Activated CD4-positive, alpha-beta T cell treated with anti-CD3 and anti-CD28 coated beads, Interleukin-2, amount 10 ng/mL, durations not matched to agents 24 days and 14 days (primary cell): ENCODE results near the gene SNAI3. TPM values are rescaled to one million over a fixed set of nuclear protein-coding genes. Genes with fewer than 3 reads are reported as not detected.

ENCODE experiments used
- DNase-seq: peaks from one replicate; pipeline ENCODE4 v3.0.0; 2022
- H3K27ac Mint-ChIP-seq: one replicate; pipeline ENCODE4 v1.8.0; 2022; ENCODE audit warnings: mild to moderate bottlenecking, mixed read lengths
- H3K27me3 Mint-ChIP-seq: one replicate; pipeline ENCODE4 v1.8.0; 2022; ENCODE audit warnings: mixed read lengths
- H3K36me3 Mint-ChIP-seq: one replicate; pipeline ENCODE4 v1.8.0; 2022; ENCODE audit warnings: low read depth, mild to moderate bottlenecking, mixed read lengths
- H3K4me1 Mint-ChIP-seq: one replicate; pipeline ENCODE4 v1.8.0; 2021; ENCODE audit warnings: mixed read lengths
- H3K4me3 Mint-ChIP-seq: one replicate; pipeline ENCODE4 v1.8.0; 2022; ENCODE audit warnings: mild to moderate bottlenecking, moderate library complexity, mixed read lengths
- H3K9me3 Mint-ChIP-seq: one replicate; pipeline ENCODE4 v1.8.0; 2021; ENCODE audit warnings: mixed read lengths
- intact Hi-C: fragments of 100-400 bp; cut with micrococcal nuclease; formaldehyde crosslinking; loops from one replicate; pipeline ENCODE4 v1.15.1; 2023
- total RNA-seq: library from RNA; stranded (reverse); gene quantifications from 2 replicates; pipeline ENCODE4 v1.2.3, GENCODE V29; 2022

The SNAI3 gene
- total RNA-seq, 1 donor from 2014 or later: 3.3 TPM

DNA sequence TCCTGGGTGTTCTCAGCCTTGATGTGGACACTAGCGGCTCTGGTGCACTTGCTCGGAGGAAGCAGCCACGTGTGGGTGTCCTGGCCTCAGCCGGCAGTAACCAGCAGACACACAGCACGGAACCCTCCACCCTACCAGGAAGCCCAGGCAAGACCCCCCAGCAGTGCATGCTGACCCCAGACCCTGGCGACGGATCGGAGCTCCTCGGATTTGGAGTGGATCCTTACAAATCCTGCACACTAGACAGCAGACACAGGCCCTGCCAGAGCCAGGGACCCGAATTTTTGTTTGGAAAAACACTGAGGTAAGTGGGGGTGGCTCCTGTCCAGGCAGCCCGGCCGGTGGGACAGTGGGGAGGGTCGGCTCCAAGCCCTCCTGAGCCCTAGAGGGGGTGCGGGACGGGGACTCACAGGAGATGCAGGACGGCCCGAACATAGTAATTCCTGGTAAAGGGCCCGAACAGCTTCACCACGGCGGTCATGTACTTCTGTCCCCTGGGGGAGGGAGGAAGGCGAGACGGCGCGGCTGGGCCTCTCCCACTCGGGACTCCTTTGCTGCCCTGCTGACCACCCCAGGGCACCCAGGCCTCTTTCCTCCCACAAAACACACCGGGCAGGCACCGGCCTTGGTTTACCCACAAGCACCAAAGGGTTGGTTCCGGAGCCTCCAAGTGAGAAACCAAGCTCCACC lies 39.8 kb downstream of the SNAI3 start:
- intact Hi-C loops: no loop called here
- Mint-ChIP-seq H3K4me3 (no peak overlapping the region), H3K27me3 (no peaks in the 10 kb centered on the region), H3K9me3 (no peaks in the 10 kb centered on the region), H3K27ac (no peak overlapping the region), H3K36me3 (peaks cover 32% of the 10 kb centered on the region), H3K4me1 (peaks cover 13% of the 10 kb centered on the region)
- no peak for DNase-seq

DNA sequence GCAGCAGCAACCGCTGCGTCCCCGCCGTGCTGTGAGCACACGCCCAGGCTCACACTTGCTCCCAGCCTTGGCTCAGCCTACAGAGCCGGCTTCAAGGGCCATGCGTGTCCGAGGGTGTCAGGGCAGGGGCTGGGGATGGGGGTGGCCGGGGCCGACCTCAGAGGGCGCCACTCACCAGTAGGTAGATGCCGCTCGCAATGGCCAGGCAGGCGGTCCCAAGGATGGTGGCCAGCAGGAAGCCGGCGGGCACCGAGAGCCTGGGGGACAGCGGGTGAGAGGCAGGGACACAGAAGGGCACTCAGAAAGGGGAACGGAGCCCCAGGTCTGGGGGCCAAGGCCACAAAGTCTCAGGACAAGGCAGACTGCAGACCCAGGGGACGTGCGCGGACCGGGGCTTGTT lies 40.4 kb downstream of the SNAI3 start:
- Mint-ChIP-seq H3K27ac (no peak overlapping the region), H3K4me3 (no peak overlapping the region), H3K27me3 (peaks cover 1% of the 10 kb centered on the region), H3K9me3 (no peaks in the 10 kb centered on the region), H3K36me3 (peaks cover 30% of the 10 kb centered on the region), H3K4me1 (peaks cover 8% of the 10 kb centered on the region)
- intact Hi-C loops: no loop called here
- DNase-seq: no peak

DNA sequence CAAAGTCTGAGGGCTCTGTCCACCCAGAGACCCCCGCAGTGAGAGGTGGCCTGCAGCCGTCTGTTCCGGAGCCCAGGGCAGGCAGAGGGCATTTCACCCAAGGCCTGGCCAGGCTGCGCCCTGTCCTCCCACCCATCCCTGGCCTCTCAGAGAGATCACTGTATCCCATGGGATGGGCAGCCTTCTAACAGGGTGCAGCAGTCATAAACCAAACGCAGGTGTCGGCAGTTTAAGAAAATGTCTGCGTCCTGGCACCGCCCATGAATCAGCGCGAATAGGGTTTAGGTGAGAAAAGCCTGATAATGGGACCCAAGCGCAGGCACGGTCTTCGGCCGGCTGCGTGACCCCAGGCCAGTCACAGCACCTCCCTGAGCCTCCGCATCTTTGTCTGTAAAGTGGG lies 40.9 kb downstream of the SNAI3 start:
- intact Hi-C loops: no loop called here
- peaks cover 8% of the 10 kb centered on the region for H3K4me1 Mint-ChIP-seq

DNA sequence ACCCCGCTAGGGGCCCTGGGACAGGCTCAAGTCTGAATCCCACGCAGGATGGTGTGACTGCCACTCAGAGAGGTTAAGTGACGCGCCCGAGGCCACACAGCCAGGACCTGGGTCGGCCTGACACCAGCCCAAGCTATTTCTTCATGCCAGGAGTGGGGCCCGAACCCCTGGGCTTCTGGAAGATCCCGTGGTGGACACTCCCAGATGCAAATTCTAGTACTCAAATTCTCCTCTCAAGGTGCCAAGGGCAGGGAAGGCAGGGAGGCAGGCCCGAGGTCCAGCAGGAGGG lies 42.7 kb downstream of the SNAI3 start:
- Mint-ChIP-seq H3K36me3 (peaks cover 23% of the 10 kb centered on the region), H3K4me1 (peaks cover 6% of the 10 kb centered on the region), H3K4me3 (no peak overlapping the region), H3K27ac (no peak overlapping the region), H3K9me3 (no peaks in the 10 kb centered on the region), H3K27me3 (peaks cover 11% of the 10 kb centered on the region)
- intact Hi-C loops: no loop called here
- no peak for DNase-seq

More for the DNA sequence above, 40.9 kb downstream of the SNAI3 start:
- DNase-seq: no peak
- H3K4me3 Mint-ChIP-seq: no peak overlapping the region
- no peak overlapping the region for H3K27ac Mint-ChIP-seq
- H3K36me3 Mint-ChIP-seq: peaks cover 29% of the 10 kb centered on the region
- H3K27me3 Mint-ChIP-seq: peaks cover 4% of the 10 kb centered on the region
- no peaks in the 10 kb centered on the region for H3K9me3 Mint-ChIP-seq

DNA sequence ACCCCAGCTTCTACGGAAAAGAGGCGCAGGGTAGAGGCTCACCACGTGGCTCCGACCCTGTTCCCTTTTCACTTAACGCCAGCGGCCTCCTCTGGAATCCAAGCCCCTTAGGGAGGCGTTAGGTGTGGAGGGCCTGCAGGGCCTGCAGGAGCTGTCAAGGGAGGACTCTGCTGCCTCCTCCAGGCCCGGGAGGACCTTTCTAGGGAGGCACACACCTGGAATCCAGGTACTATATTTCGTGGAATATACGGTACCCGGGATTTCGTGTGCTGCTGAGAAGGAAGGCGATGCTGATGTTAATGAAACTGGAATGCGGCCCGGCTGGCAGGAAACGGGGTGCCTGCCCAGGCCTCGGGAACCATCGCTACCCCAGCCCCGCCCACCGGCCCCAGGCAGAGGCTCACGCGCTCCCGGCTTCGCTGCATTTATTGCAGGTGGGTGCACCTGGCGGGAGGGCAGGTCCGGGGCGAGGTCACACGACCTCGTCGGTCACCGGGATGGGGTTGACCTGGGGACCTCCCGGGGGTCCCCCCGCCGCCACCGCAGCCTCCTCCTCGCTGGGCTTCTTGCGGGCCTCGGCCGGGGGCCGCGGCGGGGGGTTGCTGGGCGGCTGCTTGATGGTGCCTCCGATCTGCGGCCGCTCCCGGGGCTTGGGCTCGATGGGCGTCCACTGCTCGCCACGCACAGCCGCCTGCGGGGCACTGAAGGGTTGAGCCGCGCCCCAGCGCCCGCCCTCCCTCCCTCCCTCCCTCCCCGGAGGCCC lies 43.2 kb downstream of the SNAI3 start:
- peaks cover 16% of the 10 kb centered on the region for H3K27me3 Mint-ChIP-seq
- DNase-seq: no peak

DNA sequence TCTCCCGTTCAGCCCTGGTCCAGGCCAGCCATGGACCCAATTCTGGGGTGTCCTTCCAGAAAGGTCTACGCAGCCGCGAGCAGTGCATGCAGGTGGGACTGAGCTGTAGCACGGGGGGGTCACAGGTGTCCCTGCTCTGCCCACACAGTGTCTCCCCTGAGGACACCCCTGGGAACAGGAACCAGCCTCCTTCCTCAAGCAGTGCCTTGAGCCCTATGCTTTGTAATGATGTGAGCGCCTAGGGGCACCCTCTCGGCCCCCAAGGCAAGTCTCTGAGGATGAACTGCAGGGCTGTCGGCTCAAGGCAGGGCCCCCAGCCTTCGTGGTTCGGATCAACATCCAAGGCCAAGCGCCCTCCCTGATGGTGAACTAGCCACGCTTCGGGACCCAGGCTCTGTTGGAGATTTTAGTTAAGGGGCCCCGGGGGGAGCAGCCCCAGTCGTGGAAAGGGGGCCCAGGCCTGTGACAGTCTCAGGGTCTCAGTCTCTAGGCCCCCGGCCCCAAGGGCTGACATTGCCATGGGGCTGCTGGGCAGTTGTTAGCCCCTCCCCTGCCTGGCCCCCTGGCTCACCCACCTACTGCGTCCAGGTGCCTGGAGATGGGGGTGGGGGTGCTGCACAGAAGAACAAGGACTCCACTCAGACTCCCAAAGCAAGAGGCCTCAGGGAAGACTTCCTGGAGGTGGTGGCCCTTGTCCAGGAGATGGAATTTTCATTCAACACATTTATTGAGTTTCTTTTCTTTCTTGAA lies 45.6 kb downstream of the SNAI3 start:
- no peak overlapping the region for H3K27ac Mint-ChIP-seq
- H3K4me3 Mint-ChIP-seq: no peak overlapping the region
- H3K9me3 Mint-ChIP-seq: no peaks in the 10 kb centered on the region
- intact Hi-C loops: no loop called here
- peaks cover 23% of the 10 kb centered on the region for H3K36me3 Mint-ChIP-seq
- DNase-seq: no peak
- H3K4me1 Mint-ChIP-seq: peaks cover 16% of the 10 kb centered on the region
- peaks cover 25% of the 10 kb centered on the region for H3K27me3 Mint-ChIP-seq

More for the DNA sequence above, 43.2 kb downstream of the SNAI3 start:
- Mint-ChIP-seq H3K27ac (no peak overlapping the region), H3K9me3 (no peaks in the 10 kb centered on the region), H3K4me3 (no peak overlapping the region), H3K4me1 (peaks cover 6% of the 10 kb centered on the region), H3K36me3 (peaks cover 23% of the 10 kb centered on the region)
- intact Hi-C loops: no loop called here

DNA sequence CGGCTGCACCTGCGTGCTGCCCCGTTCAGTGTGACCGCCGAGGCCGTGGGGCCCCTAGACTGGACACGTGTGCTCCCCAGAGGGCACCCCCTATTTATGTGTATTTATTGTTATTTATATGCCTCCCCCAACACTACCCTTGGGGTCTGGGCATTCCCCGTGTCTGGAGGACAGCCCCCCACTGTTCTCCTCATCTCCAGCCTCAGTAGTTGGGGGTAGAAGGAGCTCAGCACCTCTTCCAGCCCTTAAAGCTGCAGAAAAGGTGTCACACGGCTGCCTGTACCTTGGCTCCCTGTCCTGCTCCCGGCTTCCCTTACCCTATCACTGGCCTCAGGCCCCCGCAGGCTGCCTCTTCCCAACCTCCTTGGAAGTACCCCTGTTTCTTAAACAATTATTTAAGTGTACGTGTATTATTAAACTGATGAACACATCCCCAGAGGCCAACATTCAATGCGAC lies 46.2 kb downstream of the SNAI3 start:
- H3K27ac Mint-ChIP-seq: no peak overlapping the region
- peaks cover 25% of the 10 kb centered on the region for H3K27me3 Mint-ChIP-seq
- H3K9me3 Mint-ChIP-seq: no peaks in the 10 kb centered on the region
- H3K4me1 Mint-ChIP-seq: peaks cover 20% of the 10 kb centered on the region
- peaks cover 22% of the 10 kb centered on the region for H3K36me3 Mint-ChIP-seq
- H3K4me3 Mint-ChIP-seq: no peak overlapping the region
- intact Hi-C loops: no loop called here
- DNase-seq: no peak

DNA sequence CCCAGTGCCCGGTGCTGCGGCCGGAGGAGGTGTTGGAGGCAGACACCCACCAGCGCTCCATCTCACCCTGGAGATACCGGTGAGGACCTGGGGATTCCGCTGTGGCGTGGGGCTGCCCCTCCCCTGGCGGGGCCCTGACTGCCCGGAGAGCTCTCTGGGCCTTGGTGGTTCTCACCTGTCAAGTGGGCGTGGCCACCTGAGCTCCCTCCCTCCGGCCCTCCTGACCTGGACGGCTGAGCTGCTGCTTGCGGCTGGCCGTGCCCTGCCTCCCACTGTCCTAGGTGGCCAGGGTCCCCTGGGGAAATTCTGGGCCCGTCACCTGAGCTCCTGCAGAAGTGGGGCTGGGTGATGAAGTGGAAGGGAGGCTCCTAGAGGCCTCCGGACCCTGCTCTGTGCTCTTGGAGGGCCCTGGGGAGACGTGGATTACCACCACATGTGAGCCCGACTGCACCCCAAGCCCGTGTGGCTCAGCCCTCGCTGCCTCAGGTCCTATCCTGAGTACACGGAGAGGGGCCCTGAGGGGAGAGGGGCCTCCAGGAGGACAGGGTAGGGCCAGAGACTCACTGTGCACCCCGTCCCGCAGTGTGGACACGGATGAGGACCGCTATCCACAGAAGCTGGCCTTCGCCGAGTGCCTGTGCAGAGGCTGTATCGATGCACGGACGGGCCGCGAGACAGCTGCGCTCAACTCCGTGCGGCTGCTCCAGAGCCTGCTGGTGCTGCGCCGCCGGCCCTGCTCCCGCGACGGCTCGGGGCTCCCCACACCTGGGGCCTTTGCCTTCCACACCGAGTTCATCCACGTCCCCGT lies 46.9 kb downstream of the SNAI3 start:
- no peak overlapping the region for H3K27ac Mint-ChIP-seq
- peaks cover 16% of the 10 kb centered on the region for H3K36me3 Mint-ChIP-seq
- H3K9me3 Mint-ChIP-seq: no peaks in the 10 kb centered on the region
- no peak overlapping the region for H3K4me3 Mint-ChIP-seq
- H3K27me3 Mint-ChIP-seq: peaks cover 25% of the 10 kb centered on the region
- peaks cover 21% of the 10 kb centered on the region for H3K4me1 Mint-ChIP-seq
- intact Hi-C loops: loop anchor here (5.0 kb wide), 1 partner anchor 63 kb away; no protein-coding TSS in a partner anchor
- DNase-seq: peak; percentile 67

DNA sequence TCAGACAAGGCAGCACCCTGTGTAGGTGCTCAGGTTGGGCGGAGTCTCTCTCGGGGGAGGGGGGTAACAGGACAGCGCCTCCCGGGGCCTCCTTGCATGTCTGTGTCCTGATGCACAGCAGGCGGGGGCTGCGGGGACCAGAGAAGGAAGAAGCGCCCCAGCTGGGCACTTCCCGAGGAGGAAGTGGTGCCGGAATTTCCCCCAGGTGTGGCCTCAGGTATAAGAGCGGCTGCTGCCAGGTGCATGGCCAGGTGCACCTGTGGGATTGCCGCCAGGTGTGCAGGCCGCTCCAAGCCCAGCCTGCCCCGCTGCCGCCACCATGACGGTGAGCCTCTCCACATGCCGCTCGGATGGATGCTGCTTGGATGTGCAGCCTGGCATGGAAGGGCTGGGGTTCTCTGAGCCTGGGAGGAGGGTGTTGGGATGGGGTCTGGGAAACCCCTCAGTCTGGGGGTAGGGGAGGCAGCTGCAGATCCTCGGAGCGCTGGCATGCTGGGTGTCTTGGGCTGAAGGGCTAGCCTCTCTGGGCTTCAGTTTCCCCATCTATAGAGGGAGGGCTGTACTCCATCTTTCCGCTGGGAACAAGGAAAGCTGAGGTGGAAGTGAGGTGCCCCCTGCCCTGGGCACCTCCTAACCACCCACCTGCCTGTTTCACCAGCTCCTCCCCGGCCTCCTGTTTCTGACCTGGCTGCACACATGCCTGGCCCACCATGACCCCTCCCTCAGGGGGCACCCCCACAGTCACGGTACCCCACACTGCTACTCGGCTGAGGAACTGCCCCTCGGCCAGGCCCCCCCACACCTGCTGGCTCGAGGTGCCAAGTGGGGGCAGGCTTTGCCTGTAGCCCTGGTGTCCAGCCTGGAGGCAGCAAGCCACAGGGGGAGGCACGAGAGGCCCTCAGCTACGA lies 47.7 kb downstream of the SNAI3 start, which contains the start of gene IL17C:
TSS of gene IL17C (plus strand) at position 250 of the 908 bp plus-strand sequence. CDS start at position 320, 70 bp downstream.
- H3K4me1 Mint-ChIP-seq: peaks cover 24% of the 10 kb centered on the region
- peak within 1 kb of the TSS; percentile 8 for H3K27ac Mint-ChIP-seq
- H3K9me3 Mint-ChIP-seq: no peaks in the 10 kb centered on the region
- intact Hi-C loops: loop anchor here (5.0 kb wide), 1 partner anchor 64 kb away; no protein-coding TSS in a partner anchor
- no peak for DNase-seq
- H3K4me3 Mint-ChIP-seq: no peak within 1 kb of the TSS
- H3K36me3 Mint-ChIP-seq: peaks cover 8% of the 10 kb centered on the region
- peaks cover 25% of the 10 kb centered on the region for H3K27me3 Mint-ChIP-seq

DNA sequence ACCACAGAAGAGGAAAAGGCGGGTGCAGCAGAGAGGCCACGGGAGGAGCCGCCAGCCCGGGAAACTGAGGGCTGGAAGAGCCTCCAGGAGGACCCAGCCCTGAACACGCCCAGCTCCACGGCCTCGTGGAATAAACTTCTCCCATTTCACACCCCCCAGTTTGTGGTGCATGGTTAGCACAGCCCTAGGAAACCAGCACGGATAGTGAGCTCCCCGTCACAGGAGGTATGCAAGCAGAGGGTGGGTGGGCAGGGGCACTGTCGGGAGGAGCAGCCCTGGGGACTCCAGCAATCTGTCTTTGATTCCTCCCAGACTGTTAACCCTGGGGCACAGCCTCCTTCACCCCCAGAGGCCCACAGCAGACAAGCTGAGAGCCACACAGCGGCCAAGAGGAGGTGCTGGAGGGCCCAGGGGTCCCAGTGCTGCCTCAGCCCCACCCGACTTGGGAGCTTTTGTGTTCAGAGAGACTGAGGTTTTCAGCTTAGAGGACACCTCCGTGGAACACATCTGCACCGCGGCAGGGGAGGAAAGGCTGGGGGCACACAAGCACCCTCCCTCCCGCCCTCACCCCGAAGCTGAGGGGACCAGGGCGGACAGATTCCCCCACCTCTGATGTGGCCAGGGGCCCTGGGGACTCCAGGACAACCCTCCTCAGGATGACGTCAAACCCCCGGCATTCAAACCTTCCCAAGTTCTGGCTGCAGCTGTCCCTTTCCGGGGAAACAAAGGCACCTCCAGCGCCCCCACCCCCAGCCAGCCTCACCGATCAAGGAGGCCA lies 49.6 kb downstream of the SNAI3 start:
- peak overlapping the region; percentile 8 for H3K27ac Mint-ChIP-seq
- intact Hi-C loops: loop anchor here (5.0 kb wide), 1 partner anchor 66 kb away; no protein-coding TSS in a partner anchor
- DNase-seq: no peak
- peak overlapping the region; percentile 8 for H3K4me3 Mint-ChIP-seq
- peaks cover 25% of the 10 kb centered on the region for H3K27me3 Mint-ChIP-seq
- no peaks in the 10 kb centered on the region for H3K9me3 Mint-ChIP-seq
- H3K4me1 Mint-ChIP-seq: peaks cover 23% of the 10 kb centered on the region
- peaks cover 4% of the 10 kb centered on the region for H3K36me3 Mint-ChIP-seq

DNA sequence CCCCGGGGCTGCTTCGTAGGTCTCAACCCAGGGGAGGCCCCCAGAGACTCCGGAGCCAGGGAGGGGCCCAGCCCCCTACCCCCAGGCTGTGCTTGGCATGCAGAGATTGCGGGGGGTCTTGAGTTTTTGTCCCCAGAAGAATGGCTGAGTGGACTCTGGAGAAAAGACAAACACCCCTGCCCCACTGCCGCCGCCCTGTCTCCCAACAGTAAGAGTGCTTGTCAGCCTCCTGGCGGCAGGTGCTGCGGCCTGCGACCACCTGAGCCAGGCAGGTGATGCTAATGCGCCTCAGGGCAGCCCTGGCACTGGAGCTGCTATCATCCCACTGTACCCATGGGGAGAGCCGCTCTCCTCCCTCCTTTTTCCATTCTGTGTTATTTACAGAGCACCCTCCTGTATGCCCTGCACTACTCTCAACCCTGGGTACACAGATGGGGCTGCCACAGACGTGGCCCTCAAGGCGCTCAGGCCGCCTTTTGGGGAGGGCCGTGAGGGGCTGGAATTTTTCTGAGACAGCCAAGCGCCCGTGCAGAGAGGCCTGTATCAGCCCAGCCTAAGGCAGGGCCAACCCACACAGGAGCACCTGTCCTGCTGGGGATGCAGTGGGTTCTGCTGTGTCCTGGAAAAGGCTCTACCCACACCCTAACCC lies 50.5 kb downstream of the SNAI3 start:
- Mint-ChIP-seq H3K9me3 (no peaks in the 10 kb centered on the region), H3K4me3 (peak overlapping the region; percentile 59), H3K4me1 (peaks cover 23% of the 10 kb centered on the region), H3K27me3 (peaks cover 23% of the 10 kb centered on the region), H3K36me3 (peaks cover 10% of the 10 kb centered on the region), H3K27ac (peak overlapping the region; percentile 74)
- intact Hi-C loops: loop anchor here (2.0 to 5.0 kb wide), 2 partner anchors 15 to 67 kb away; partner anchors contain the start of gene CYBA
- no peak for DNase-seq
